B cell (primary cell): Measurements from ENCODE around the gene CH25H. TPM values are rescaled to one million over a fixed set of nuclear protein-coding genes. Genes with fewer than 3 reads are reported as not detected.

Experiments used
- ATAC-seq: fragments of 200-7000 bp; cut with Tn5 transposase; one replicate; pipeline ENCODE4 v1.10.0; 2021; ENCODE audit warnings: low read depth, mild to moderate bottlenecking, moderate number of reproducible peaks, moderate library complexity
- CTCF ChIA-PET: fragments of 350-600 bp; sonication (Branson Sonifier 250); formaldehyde crosslinking; loops from one replicate; lab custom pipeline; 2021; ENCODE audit warnings: antibody characterized with exemption, inconsistent platforms; lab: Charles Lee
- POLR2A ChIA-PET: fragments of 350-600 bp; sonication (Branson Sonifier 250); formaldehyde crosslinking; loops from one replicate; lab custom pipeline; 2021; ENCODE audit warnings: antibody characterized with exemption; lab: Charles Lee
- DNase-seq: peaks from one replicate; pipeline ENCODE4 v3.0.0; 2013
- H2AFZ ChIP-seq: 2 replicates; pipeline ENCODE4 v1.6.1; 2012; ENCODE audit warnings: mild to moderate bottlenecking, low read depth, low read length; ENCODE audit not compliant: insufficient read depth, poor library complexity, severe bottlenecking
- H3K27ac ChIP-seq, 2 donors: 1 replicate in 1 of 2; 2 replicates in 1 of 2; pipeline ENCODE4 v1.5.1; 2012 to 2013; ENCODE audit warnings: low read length in 2 of 2, mild to moderate bottlenecking in 2 of 2, moderate library complexity in 1 of 2
- H3K27me3 ChIP-seq, 4 experiments: fragments of 200-600 bp in 1 of 4; sonication (generic) in 1 of 4; replicated peaks in 1 of 4; 1 replicate in 2 of 4; 2 replicates in 2 of 4; pipeline versions ENCODE4 v1.6.1 to v1.7.0; 2013 to 2016; ENCODE audit warnings: low read length in 3 of 4, mild to moderate bottlenecking in 2 of 4, mixed read lengths in 1 of 4, moderate library complexity in 1 of 4; ENCODE audit not compliant: insufficient read depth in 4 of 4, control insufficient read depth in 3 of 4; ENCODE audit errors: control extremely low read depth in 1 of 4
- H3K36me3 ChIP-seq, 2 experiments: replicated peaks in 1 of 2; 1 replicate in 1 of 2; 2 replicates in 1 of 2; pipeline versions ENCODE4 v1.6.1 to v1.7.1; 2013; ENCODE audit warnings: low read length in 1 of 2; ENCODE audit not compliant: insufficient read depth in 2 of 2, control insufficient read depth in 1 of 2; ENCODE audit errors: control extremely low read depth in 1 of 2, extremely low read depth in 1 of 2
- H3K4me1 ChIP-seq, 2 donors: fragments of 200-600 bp in 1 of 2; sonication (generic) in 1 of 2; 1 replicate in 1 of 2; 2 replicates in 1 of 2; pipeline versions ENCODE4 v1.5.1 to v1.6.1; 2013 to 2017; ENCODE audit warnings: low read length in 2 of 2; ENCODE audit not compliant: control insufficient read depth in 2 of 2, insufficient read depth in 2 of 2
- H3K4me2 ChIP-seq: replicated peaks from 2 replicates; pipeline ENCODE3; 2012; ENCODE audit warnings: mild to moderate bottlenecking, low read depth, low read length; ENCODE audit not compliant: poor library complexity, severe bottlenecking
- H3K4me3 ChIP-seq, 5 experiments: fragments of 200-600 bp in 1 of 5; sonication (generic) in 1 of 5; 1 replicate in 3 of 5; 2 replicates in 2 of 5; pipeline versions ENCODE4 v1.5.1 to v1.7.0; 2011 to 2016; ENCODE audit warnings: low read length in 4 of 5, mild to moderate bottlenecking in 4 of 5, low read depth in 2 of 5, control low read depth in 1 of 5, moderate library complexity in 1 of 5; ENCODE audit not compliant: insufficient read depth in 1 of 5; ENCODE audit errors: control extremely low read depth in 1 of 5, extremely low read depth in 1 of 5
- H3K79me2 ChIP-seq: fragments of 200-600 bp; sonication (generic); one replicate; pipeline ENCODE4 v1.6.0; 2016; ENCODE audit warnings: low read length; ENCODE audit not compliant: control insufficient read depth, insufficient read depth
- H3K9ac ChIP-seq: fragments of 200-600 bp; sonication (generic); 2 replicates; pipeline ENCODE4 v1.6.1; 2017; ENCODE audit warnings: mild to moderate bottlenecking, low read length, moderate library complexity
- H3K9me3 ChIP-seq, 3 donors: one replicate each; pipeline versions ENCODE4 v1.6.1 to v1.7.1; 2013; ENCODE audit warnings: low read length in 2 of 3; ENCODE audit not compliant: control insufficient read depth in 2 of 3, insufficient read depth in 1 of 3; ENCODE audit errors: control extremely low read depth in 1 of 3
- H4K20me1 ChIP-seq: 2 replicates; pipeline ENCODE4 v1.6.0; 2012; ENCODE audit warnings: mild to moderate bottlenecking, low read length; ENCODE audit not compliant: insufficient read depth, control insufficient read depth, poor library complexity, severe bottlenecking
- H3K27ac Mint-ChIP-seq: one replicate; pipeline ENCODE4 v1.8.0; 2021; ENCODE audit warnings: mixed read lengths
- H3K27me3 Mint-ChIP-seq: one replicate; pipeline ENCODE4 v1.8.0; 2021; ENCODE audit warnings: mixed read lengths
- H3K4me1 Mint-ChIP-seq: one replicate; pipeline ENCODE4 v1.8.0; 2021; ENCODE audit warnings: mixed read lengths
- H3K4me3 Mint-ChIP-seq: one replicate; pipeline ENCODE4 v1.8.0; 2021; ENCODE audit warnings: mixed read lengths
- H3K9me3 Mint-ChIP-seq: one replicate; pipeline ENCODE4 v1.8.0; 2022; ENCODE audit warnings: mixed read lengths; ENCODE audit not compliant: insufficient read depth
- CTCF ChIP-seq: fragments of 200-600 bp; IDR thresholded peaks from one replicate; pipeline ENCODE4 v1.8.0; 2022; ENCODE audit warnings: antibody characterized with exemption, mild to moderate bottlenecking
- EZH2 ChIP-seq: IDR thresholded peaks from 2 replicates; pipeline ENCODE4 v1.6.1; 2012; ENCODE audit warnings: borderline replicate concordance, low read depth, mild to moderate bottlenecking, moderate library complexity, low read length; ENCODE audit not compliant: insufficient read depth, poor library complexity, severe bottlenecking
- WGBS: methylation state at CpG from one replicate; pipeline ENCODE4 v1.1.5; 2013; ENCODE audit warnings: missing lambda C conversion rate; ENCODE audit not compliant: insufficient coverage; 5-methylcytosine and 5-hydroxymethylcytosine counted together
- intact Hi-C: fragments of 100-400 bp; cut with micrococcal nuclease; formaldehyde crosslinking; loops from one replicate; pipeline ENCODE4 v1.10.0; 2022
- polyA plus RNA-seq: library from polyadenylated mRNA; depleted of rRNA; stranded (reverse); fragments of >200 nt; gene quantifications from 2 replicates; pipeline ENCODE4 v1.2.3, GENCODE V29; 2012
- total RNA-seq, 2 donors: library from RNA; stranded (reverse); fragments of 120-200 nt in 1 of 2; gene quantifications; 1 replicate in 1 of 2; 2 replicates in 1 of 2; pipeline versions ENCODE4 v1.2.3 to v1.2.4, GENCODE V29; 2013 to 2022

CH25H gene
- total and polyA plus RNA-seq, 2 donors (not counting 1 experiment from before 2014, with no cell fraction given): not detected

GRCh38 chr10:89156161-89156835, 50.8 kb downstream of the CH25H start:
- H2AFZ ChIP-seq: no peak overlapping the region
- no peak for ATAC-seq
- Mint-ChIP-seq H3K4me3 (no peak overlapping the region), H3K27me3 (peaks cover 9% of the 10 kb centered on the region), H3K4me1 (peaks cover 12% of the 10 kb centered on the region), H3K9me3 (no peaks in the 10 kb centered on the region), H3K27ac (no peak overlapping the region)
- TF ChIP-seq EZH2 (no peak), CTCF (no peak)
- H3K27ac ChIP-seq: no peak overlapping the region
- intact Hi-C loops: no loop called here
- H3K4me3 ChIP-seq: no peak overlapping the region
- no peaks in the 10 kb centered on the region for H4K20me1 ChIP-seq
- peaks cover 0 to 8% (median 4%) of the 10 kb centered on the region in 4 experiments for H3K27me3 ChIP-seq
- no peaks in the 10 kb centered on the region for H3K79me2 ChIP-seq
- no peaks in the 10 kb centered on the region for H3K36me3 ChIP-seq
- 47% methylated on average over 3 of the region's 5 CpGs for WGBS
- H3K9me3 ChIP-seq: peaks cover 0 to 1% (median 0%) of the 10 kb centered on the region in 3 donors
- peak; percentile 37 for DNase-seq
- no peak overlapping the region for H3K4me2 ChIP-seq
- ChIA-PET POLR2A (no interaction called here), CTCF (no interaction called here)
- H3K4me1 ChIP-seq: peaks cover 11% of the 10 kb centered on the region in 2 donors
- no peak overlapping the region for H3K9ac ChIP-seq

Other genes starting within 250 kb of the CH25H start
- 11.5 and 13.7 TPM in 2 replicates for gene FAS, start 216.5 kb downstream of the CH25H start, total RNA-seq
- 8.0 and 12.4 TPM in 2 replicates for gene FAS, start 216.5 kb downstream of the CH25H start, polyA plus RNA-seq
- 36.5 and 38.9 TPM in 2 replicates for gene LIPA, start 44.5 kb upstream of the CH25H start, total RNA-seq
- gene LIPA, start 44.5 kb upstream of the CH25H start, polyA plus RNA-seq: 16.0 and 16.4 TPM in 2 replicates
- 12.4 and 13.4 TPM in 2 replicates for gene IFIT2, start 94.7 kb upstream of the CH25H start, total RNA-seq
- gene IFIT2, start 94.7 kb upstream of the CH25H start, polyA plus RNA-seq: 2.5 and 3.6 TPM in 2 replicates
- 4.0 and 4.2 TPM in 2 replicates for gene IFIT3, start 120.7 kb upstream of the CH25H start, total RNA-seq
- gene IFIT3, start 120.7 kb upstream of the CH25H start, polyA plus RNA-seq: 1.5 and 1.6 TPM in 2 replicates
- gene IFIT1B, start 170.7 kb upstream of the CH25H start, total RNA-seq: not detected in 2 replicates
- not detected in 2 replicates for gene IFIT1B, start 170.7 kb upstream of the CH25H start, polyA plus RNA-seq
- gene IFIT1, start 185.3 kb upstream of the CH25H start, total RNA-seq: 1.2 and 1.4 TPM in 2 replicates
- gene IFIT1, start 185.3 kb upstream of the CH25H start, polyA plus RNA-seq: 0.50 and 0.63 TPM in 2 replicates
- 23.2 and 25.0 TPM in 2 replicates for gene IFIT5, start 207.3 kb upstream of the CH25H start, total RNA-seq
- 4.3 and 7.0 TPM in 2 replicates for gene IFIT5, start 207.3 kb upstream of the CH25H start, polyA plus RNA-seq